Femur (tissue), 1 donor: Measurements from ENCODE around the gene SUN1.

Source experiments
- DNase-seq: peaks from one replicate; pipeline ENCODE4 v3.0.0-alpha.2; 2017

SUN1 gene

GRCh38 chr7:880450-880849 is 48.2 kb downstream of the SUN1 start:
- DNase-seq, result no peak

- DNase-seq, result no peak
These were observed 49.4 kb downstream of the SUN1 start for GRCh38 chr7:881441-882234.

GRCh38 chr7:882336-883035 is 50.2 kb downstream of the SUN1 start:
- DNase-seq, result no peak

- no peak for DNase-seq
These were observed 51.1 kb downstream of the SUN1 start for GRCh38 chr7:883055-884021.

GRCh38 chr7:884191-885003 is 52.1 kb downstream of the SUN1 start:
- DNase-seq, result no peak

- DNase-seq, result no peak
These were observed 53.1 kb downstream of the SUN1 start for GRCh38 chr7:885261-885892.

GRCh38 chr7:885893-886625 is 53.8 kb downstream of the SUN1 start:
- no peak for DNase-seq

- no peak for DNase-seq
These were observed 54.6 kb downstream of the SUN1 start for GRCh38 chr7:886626-887487.

- DNase-seq, result no peak
These were observed 55.2 kb downstream of the SUN1 start for GRCh38 chr7:887488-887820.

GRCh38 chr7:888081-889024 is 56.1 kb downstream of the SUN1 start:
- DNase-seq, result no peak

- no peak for DNase-seq
These were observed 56.7 kb downstream of the SUN1 start for GRCh38 chr7:889025-889390.

- no peak for DNase-seq
These were observed 57.1 kb downstream of the SUN1 start for GRCh38 chr7:889391-889790.

GRCh38 chr7:890868-891267 is 58.6 kb downstream of the SUN1 start:
- no peak for DNase-seq

- no peak for DNase-seq
These were observed 59.0 kb downstream of the SUN1 start for GRCh38 chr7:891291-891690.

- DNase-seq, result no peak
These were observed 59.5 kb downstream of the SUN1 start for GRCh38 chr7:891805-892204.

- DNase-seq, result no peak
These were observed 60.6 kb downstream of the SUN1 start for GRCh38 chr7:892648-893593.

GRCh38 chr7:893686-894085 is 61.4 kb downstream of the SUN1 start:
- no peak for DNase-seq
